Brain microvascular endothelial cell (primary cell): ENCODE results near the gene GNB1L.

Experiments
- DNase-seq: peaks from one replicate; pipeline ENCODE4 v3.0.0-alpha.2; 2020
- H3K27ac ChIP-seq: fragments of 250-450 bp; sonication (Bioruptor Pico); 2 replicates; pipeline ENCODE4 v1.5.1; 2020; ENCODE audit warnings: mild to moderate bottlenecking, moderate library complexity
- H3K27me3 ChIP-seq: fragments of 250-450 bp; sonication (Bioruptor Pico); replicated peaks from 2 replicates; pipeline ENCODE4 v1.5.1; 2020; ENCODE audit warnings: mild to moderate bottlenecking
- H3K36me3 ChIP-seq: fragments of 250-450 bp; sonication (Bioruptor Pico); replicated peaks from 2 replicates; pipeline ENCODE4 v1.5.1; 2020; ENCODE audit warnings: mild to moderate bottlenecking
- H3K4me3 ChIP-seq: 2 replicates; pipeline ENCODE4 v1.5.1; 2011; ENCODE audit warnings: low read depth, mild to moderate bottlenecking, control low read depth, low read length, moderate library complexity
- CTCF ChIP-seq: IDR thresholded peaks from 2 replicates; pipeline ENCODE4 v1.5.1; 2011; ENCODE audit warnings: low read depth, mild to moderate bottlenecking, moderate library complexity, low read length, control low read depth, inconsistent platforms; ENCODE audit errors: missing control alignments
- in situ Hi-C: cut with HindIII; loops from 2 replicates; pipeline ENCODE4 v1.10.0; 2017; ENCODE audit warnings: low sequenced_read_pairs, low pct_ligation_motif_present

GNB1L gene

GRCh38 chr22:19766511-19767426 is 87.9 kb downstream of the GNB1L start:
- Histone ChIP-seq H3K4me3 (no peak overlapping the region), H3K36me3 (no peaks in the 10 kb centered on the region), H3K27me3 (peaks cover 69% of the 10 kb centered on the region), H3K27ac (no peak overlapping the region)
- in situ Hi-C loops: no loop called here
- peak; percentile 9 for DNase-seq
- TF ChIP-seq CTCF: peak; percentile 43

- no peak overlapping the region for H3K4me3 ChIP-seq
- H3K36me3 ChIP-seq: no peaks in the 10 kb centered on the region
- H3K27me3 ChIP-seq: peaks cover 69% of the 10 kb centered on the region
- TF ChIP-seq CTCF: no peak
- DNase-seq: no peak
- in situ Hi-C loops: no loop called here
- H3K27ac ChIP-seq: no peak overlapping the region
These were observed 88.5 kb downstream of the GNB1L start for GRCh38 chr22:19766240-19766510.

GRCh38 chr22:19765477-19766239 is 89.0 kb downstream of the GNB1L start:
- H3K27me3 ChIP-seq: peaks cover 71% of the 10 kb centered on the region
- in situ Hi-C loops: no loop called here

GRCh38 chr22:19764636-19765476 is 89.8 kb downstream of the GNB1L start:
- in situ Hi-C loops: no loop called here
- DNase-seq: no peak
- peaks cover 74% of the 10 kb centered on the region for H3K27me3 ChIP-seq

More at GRCh38 chr22:19765477-19766239, 89.0 kb downstream of the GNB1L start:
- no peak for TF ChIP-seq CTCF
- Histone ChIP-seq H3K36me3 (no peaks in the 10 kb centered on the region), H3K27ac (no peak overlapping the region), H3K4me3 (no peak overlapping the region)
- DNase-seq: no peak

GRCh38 chr22:19764299-19764593 is 90.4 kb downstream of the GNB1L start:
- H3K4me3 ChIP-seq: no peak overlapping the region
- H3K27ac ChIP-seq: no peak overlapping the region
- DNase-seq: no peak
- TF ChIP-seq CTCF: no peak
- in situ Hi-C loops: no loop called here
- H3K36me3 ChIP-seq: no peaks in the 10 kb centered on the region
- H3K27me3 ChIP-seq: peaks cover 77% of the 10 kb centered on the region

More at GRCh38 chr22:19764636-19765476, 89.8 kb downstream of the GNB1L start:
- Histone ChIP-seq H3K4me3 (no peak overlapping the region), H3K27ac (no peak overlapping the region), H3K36me3 (no peaks in the 10 kb centered on the region)
- TF ChIP-seq CTCF: no peak
